ENCODE results near the gene DENND6B. TPM values are rescaled to one million over a fixed set of nuclear protein-coding genes. Genes with fewer than 3 reads are reported as not detected.

DENND6B gene
- total and polyA plus RNA-seq, 2 experiments from 2014 or later: 0.71 to 1.3 TPM

- Histone ChIP-seq H3F3A (replicated peaks; ENCODE audit: low read depth) (no peaks in the 10 kb centered on the region), H3K4me3 (no peak overlapping the region), H3K36me3 (ENCODE audit: insufficient read depth) (no peaks in the 10 kb centered on the region), H3K27ac (ENCODE audit: low read depth) (no peak overlapping the region), H2AFZ (no peak overlapping the region), H3K4me2 (no peak overlapping the region), H3K79me2 (replicated peaks; ENCODE audit: insufficient read depth) (peaks cover 15% of the 10 kb centered on the region), H3K9me2 (ENCODE audit: insufficient read depth) (no peaks in the 10 kb centered on the region), H4K20me1 (replicated peaks; ENCODE audit: insufficient read depth) (no peaks in the 10 kb centered on the region), H3K4me1 (ENCODE audit: insufficient read depth) (peaks cover 4% of the 10 kb centered on the region; the same call in 1 of the 2 replicates), H3K27me3 (ENCODE audit: insufficient read depth) (no peaks in the 10 kb centered on the region)
- ATAC-seq (no peak), DNase-seq (ENCODE audit: low spot score) (no peak)
- no peak overlapping the region for H3K4me3 Mint-ChIP-seq
- no peak overlapping the region for H3K27ac Mint-ChIP-seq
- peaks cover 6% of the 10 kb centered on the region for H3K27me3 Mint-ChIP-seq (ENCODE audit: insufficient read depth, low read depth, poor library complexity)
- TF ChIP-seq REST (IDR thresholded peaks at IDR 0.05; ENCODE audit: unreplicated experiment) (no peak), JUNB (IDR thresholded peaks at IDR 0.05; ENCODE audit: unreplicated experiment) (no peak), ZNF462 (CRISPR knock-in tag; IDR thresholded peaks at IDR 0.05) (no peak), ZNF114 (CRISPR knock-in tag; IDR thresholded peaks at IDR 0.05) (no peak), CREB1 (CRISPR knock-in tag; IDR thresholded peaks at IDR 0.05; ENCODE audit: low read depth) (no peak), POLR2AphosphoS5 (IDR thresholded peaks at IDR 0.05; ENCODE audit: low read depth) (no peak), EZH2phosphoT487 (IDR thresholded peaks at IDR 0.05; ENCODE audit: unreplicated experiment) (no peak), ETS1 (IDR thresholded peaks at IDR 0.05) (no peak), ZNF331 (CRISPR knock-in tag; IDR thresholded peaks at IDR 0.05; ENCODE audit: low read depth) (no peak), STAT1 (IDR thresholded peaks at IDR 0.05; ENCODE audit: unreplicated experiment) (no peak), NANOG (IDR thresholded peaks at IDR 0.05; ENCODE audit: borderline replicate concordance) (no peak), CTCF (conservative IDR thresholded peaks at IDR 0.05; ENCODE audit: low read depth in 2 of 2) (no peak), EZH2 (IDR thresholded peaks at IDR 0.05; ENCODE audit: low read depth, unreplicated experiment) (no peak)
- peaks cover 5% of the 10 kb centered on the region for H3K4me1 Mint-ChIP-seq
- peaks cover 18% of the 10 kb centered on the region for H3K36me3 Mint-ChIP-seq (ENCODE audit: low read depth)
- no peaks in the 10 kb centered on the region; the same call in 2 of the 3 replicates for H3K9me3 Mint-ChIP-seq
Observed at GRCh38 chr22:50287731-50288130, 39.1 kb downstream of the DENND6B start.

Measured in GM23338 (cell line).